OCI-LY1 (cell line): ENCODE data around the gene CPNE5.
A peak's percentile ranks its signal among the peaks of the same experiment; 100 is the strongest.
"Not testable (repeated sequence)": the region's sequence is repeated elsewhere in the genome, so short reads cannot be mapped to it uniquely, and the experiment has no call there.

Experiments
- H2AFZ ChIP-seq: fragments of 200-600 bp; sonication (generic), shearing (Covaris generic); 2 replicates; pipeline ENCODE4 v1.6.0; 2014; ENCODE audit warnings: antibody characterized with exemption, mild to moderate bottlenecking, low read length
- H3F3A ChIP-seq: fragments of 200-600 bp; sonication (generic), shearing (Covaris generic); 2 replicates; pipeline ENCODE4 v1.6.0; 2014; ENCODE audit warnings: mild to moderate bottlenecking, antibody characterized with exemption, low read length, moderate library complexity; ENCODE audit not compliant: insufficient read depth
- H3K27ac ChIP-seq: fragments of 200-600 bp; sonication (generic); 2 replicates; pipeline ENCODE4 v1.5.1; 2014; ENCODE audit warnings: low read length, mixed run types, mild to moderate bottlenecking, low read depth; ENCODE audit not compliant: poor library complexity, severe bottlenecking
- H3K27me3 ChIP-seq: fragments of 200-600 bp; sonication (generic); 2 replicates; pipeline ENCODE4 v1.6.0; 2014; ENCODE audit warnings: antibody characterized with exemption, mild to moderate bottlenecking, low read length, moderate library complexity; ENCODE audit not compliant: insufficient read depth
- H3K36me3 ChIP-seq: fragments of 200-600 bp; sonication (generic); 2 replicates; pipeline ENCODE4 v1.6.1; 2014; ENCODE audit warnings: mild to moderate bottlenecking, antibody characterized with exemption, low read length, moderate library complexity, mixed read lengths; ENCODE audit not compliant: insufficient read depth
- H3K4me1 ChIP-seq: fragments of 200-600 bp; sonication (generic); 2 replicates; pipeline ENCODE4 v1.5.1; 2014; ENCODE audit warnings: mild to moderate bottlenecking, low read length, moderate library complexity; ENCODE audit not compliant: insufficient read depth, severe bottlenecking
- H3K4me2 ChIP-seq: fragments of 200-600 bp; sonication (generic), shearing (Covaris generic); 2 replicates; pipeline ENCODE4 v1.6.1; 2014; ENCODE audit warnings: low read length
- H3K4me3 ChIP-seq: fragments of 200-600 bp; sonication (generic); 2 replicates; pipeline ENCODE4 v1.5.1; 2014; ENCODE audit warnings: low read length, low read depth, mild to moderate bottlenecking, mixed read lengths; ENCODE audit not compliant: poor library complexity, severe bottlenecking
- H3K79me2 ChIP-seq: fragments of 200-600 bp; shearing (Covaris generic); 2 replicates; pipeline ENCODE4 v1.6.1; 2016; ENCODE audit warnings: mixed run types, low read length, mixed read lengths; ENCODE audit not compliant: insufficient read depth
- H3K9ac ChIP-seq: fragments of 200-600 bp; sonication (generic), shearing (Covaris generic); 2 replicates; pipeline ENCODE4 v1.6.1; 2014; ENCODE audit warnings: mild to moderate bottlenecking, low read length, mixed read lengths
- H3K9me2 ChIP-seq: fragments of 200-600 bp; sonication (generic), shearing (Covaris generic); 2 replicates; pipeline ENCODE4 v1.6.1; 2014; ENCODE audit warnings: low read depth, mild to moderate bottlenecking, low read length, mixed read lengths
- H3K9me3 ChIP-seq: fragments of 200-600 bp; shearing (Covaris generic); 2 replicates; pipeline ENCODE4 v1.6.1; 2014; ENCODE audit warnings: low read length, mixed read lengths
- H4K20me1 ChIP-seq: fragments of 200-600 bp; sonication (generic), shearing (Covaris generic); 2 replicates; pipeline ENCODE4 v1.6.0; 2016; ENCODE audit warnings: mild to moderate bottlenecking, low read length; ENCODE audit not compliant: insufficient read depth
- EZH2 ChIP-seq: fragments of 200-600 bp; sonication (generic), shearing (Covaris generic); IDR thresholded peaks from 2 replicates; pipeline ENCODE4 v1.8.0; 2017; ENCODE audit warnings: borderline replicate concordance, mixed run types, mild to moderate bottlenecking, antibody characterized with exemption, low read length, moderate library complexity, mixed read lengths
- TF ChIP-seq, protein P1 (sequence below): fragments of 200-600 bp; sonication (generic), shearing (Covaris generic); IDR thresholded peaks from 2 replicates; pipeline ENCODE4 v1.5.1; 2017; ENCODE audit warnings: mild to moderate bottlenecking, antibody characterized with exemption, low read length, moderate library complexity, mixed read lengths

The CPNE5 gene

DNA sequence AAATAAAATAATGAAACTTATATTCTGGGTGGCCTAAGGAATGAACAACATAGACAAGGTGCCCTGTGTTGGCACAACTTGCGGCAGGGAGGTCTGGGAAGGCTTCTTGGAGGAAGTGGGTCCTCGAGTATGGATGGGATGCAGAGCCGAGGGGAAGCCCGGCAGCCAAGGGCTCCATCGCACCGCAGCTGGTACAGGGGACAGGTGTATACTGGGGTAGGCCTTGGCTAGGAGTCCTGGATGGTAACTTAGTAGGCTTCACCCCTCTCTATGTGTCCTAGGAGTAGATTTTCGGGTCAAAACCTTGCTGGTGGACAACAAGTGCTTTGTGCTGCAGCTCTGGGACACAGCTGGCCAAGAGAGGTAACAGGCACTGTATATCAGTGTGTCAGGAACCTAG is 113.7 kb downstream of the CPNE5 start:
- H3K9me2 ChIP-seq: no peaks in the 10 kb centered on the region
- H3K9me3 ChIP-seq: no peaks in the 10 kb centered on the region
- H3K79me2 ChIP-seq: no peaks in the 10 kb centered on the region
- H4K20me1 ChIP-seq: no peaks in the 10 kb centered on the region
- no peak overlapping the region for H3K4me2 ChIP-seq
- no peak overlapping the region for H2AFZ ChIP-seq
- no peak overlapping the region for H3K4me3 ChIP-seq
- peaks cover 9% of the 10 kb centered on the region for H3K4me1 ChIP-seq
- no peak overlapping the region for H3K9ac ChIP-seq
- H3K27ac ChIP-seq: no peak overlapping the region
- H3K27me3 ChIP-seq: no peaks in the 10 kb centered on the region
- H3K36me3 ChIP-seq: no peaks in the 10 kb centered on the region
- TF ChIP-seq, protein P1, sequence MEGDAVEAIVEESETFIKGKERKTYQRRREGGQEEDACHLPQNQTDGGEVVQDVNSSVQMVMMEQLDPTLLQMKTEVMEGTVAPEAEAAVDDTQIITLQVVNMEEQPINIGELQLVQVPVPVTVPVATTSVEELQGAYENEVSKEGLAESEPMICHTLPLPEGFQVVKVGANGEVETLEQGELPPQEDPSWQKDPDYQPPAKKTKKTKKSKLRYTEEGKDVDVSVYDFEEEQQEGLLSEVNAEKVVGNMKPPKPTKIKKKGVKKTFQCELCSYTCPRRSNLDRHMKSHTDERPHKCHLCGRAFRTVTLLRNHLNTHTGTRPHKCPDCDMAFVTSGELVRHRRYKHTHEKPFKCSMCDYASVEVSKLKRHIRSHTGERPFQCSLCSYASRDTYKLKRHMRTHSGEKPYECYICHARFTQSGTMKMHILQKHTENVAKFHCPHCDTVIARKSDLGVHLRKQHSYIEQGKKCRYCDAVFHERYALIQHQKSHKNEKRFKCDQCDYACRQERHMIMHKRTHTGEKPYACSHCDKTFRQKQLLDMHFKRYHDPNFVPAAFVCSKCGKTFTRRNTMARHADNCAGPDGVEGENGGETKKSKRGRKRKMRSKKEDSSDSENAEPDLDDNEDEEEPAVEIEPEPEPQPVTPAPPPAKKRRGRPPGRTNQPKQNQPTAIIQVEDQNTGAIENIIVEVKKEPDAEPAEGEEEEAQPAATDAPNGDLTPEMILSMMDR: no peak
- TF ChIP-seq EZH2: no peak
- H3F3A ChIP-seq: no peaks in the 10 kb centered on the region

DNA sequence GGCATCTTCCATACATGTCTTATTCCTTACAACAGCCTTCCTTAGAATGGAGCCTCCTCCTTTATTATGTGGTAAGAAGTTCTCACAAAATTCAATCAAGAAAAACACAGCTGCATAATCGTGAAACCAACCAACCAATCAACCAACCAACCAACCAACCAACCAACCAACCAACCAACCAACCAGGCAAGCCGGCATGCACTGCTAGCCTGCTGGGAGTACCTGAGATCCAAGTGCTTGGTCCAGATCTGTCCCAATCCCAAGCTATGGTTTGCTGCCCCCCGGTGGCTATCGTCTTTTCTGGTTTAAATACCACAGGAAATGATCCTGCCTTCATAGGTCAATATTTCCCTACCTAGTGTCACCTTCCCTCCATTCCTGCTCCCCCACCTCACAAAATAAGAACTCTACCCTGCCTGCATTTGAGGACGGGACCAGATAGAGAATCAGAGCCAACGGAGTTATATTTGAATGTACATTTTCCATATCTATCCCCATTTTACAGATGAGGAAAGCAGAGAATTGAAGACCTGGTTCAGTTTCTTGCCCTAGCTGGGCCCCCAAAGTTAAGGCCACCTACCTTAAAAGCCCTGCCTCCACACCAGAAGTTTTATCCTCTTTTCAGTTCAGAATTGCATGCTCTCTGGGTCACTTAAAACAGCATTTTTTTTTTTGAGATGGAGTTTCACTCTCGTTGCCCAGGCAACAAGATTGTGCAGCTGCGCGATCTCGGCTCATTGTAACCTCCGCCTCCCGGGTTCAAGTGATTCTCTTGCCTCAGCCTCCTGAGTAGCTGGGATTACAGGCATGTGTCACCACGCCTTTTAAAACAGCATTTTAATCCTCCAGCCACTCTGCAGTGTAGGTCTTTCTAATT is 114.5 kb downstream of the CPNE5 start:
- no peaks in the 10 kb centered on the region for H3K9me2 ChIP-seq
- H4K20me1 ChIP-seq: no peaks in the 10 kb centered on the region
- no peaks in the 10 kb centered on the region for H3K36me3 ChIP-seq
- no peak overlapping the region for H3K27ac ChIP-seq
- H3K4me2 ChIP-seq: no peak overlapping the region
- no peak overlapping the region for H3K9ac ChIP-seq
- no peaks in the 10 kb centered on the region for H3F3A ChIP-seq
- H3K79me2 ChIP-seq: no peaks in the 10 kb centered on the region
- no peak overlapping the region for H2AFZ ChIP-seq
- no peaks in the 10 kb centered on the region for H3K9me3 ChIP-seq
- no peak overlapping the region for H3K4me3 ChIP-seq
- TF ChIP-seq EZH2: no peak
- TF ChIP-seq, protein P1: peak; percentile 43; the same call in 1 of the 2 replicates
- H3K27me3 ChIP-seq: no peaks in the 10 kb centered on the region
- peaks cover 17% of the 10 kb centered on the region for H3K4me1 ChIP-seq

DNA sequence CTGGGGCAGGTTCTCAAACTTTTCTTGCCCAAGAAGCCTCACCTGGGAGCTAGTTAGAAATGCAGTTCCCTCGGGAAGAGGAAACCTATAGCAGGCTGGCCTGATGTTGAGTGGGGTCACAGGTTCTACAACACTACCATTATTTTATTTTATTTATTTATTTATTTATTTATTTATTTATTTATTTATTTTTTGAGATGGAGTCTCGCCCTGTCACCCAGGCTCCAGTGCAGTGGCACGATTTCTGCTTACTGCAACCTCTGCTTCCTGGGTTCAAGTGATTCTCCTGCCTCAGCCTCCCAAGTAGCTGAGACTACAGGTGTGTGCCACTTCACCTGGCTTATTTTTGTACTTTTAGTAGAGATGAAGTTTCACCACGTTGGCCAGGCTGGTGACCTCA is 115.3 kb downstream of the CPNE5 start:
- H3K9me3 ChIP-seq, H4K20me1 ChIP-seq, H3K4me2 ChIP-seq, H3K27me3 ChIP-seq, H2AFZ ChIP-seq, H3K9ac ChIP-seq, H3K27ac ChIP-seq, H3K4me3 ChIP-seq, H3K36me3 ChIP-seq, H3K9me2 ChIP-seq, H3K79me2 ChIP-seq, H3F3A ChIP-seq: not testable (repeated sequence)
- peaks cover 18% of the 10 kb centered on the region for H3K4me1 ChIP-seq

DNA sequence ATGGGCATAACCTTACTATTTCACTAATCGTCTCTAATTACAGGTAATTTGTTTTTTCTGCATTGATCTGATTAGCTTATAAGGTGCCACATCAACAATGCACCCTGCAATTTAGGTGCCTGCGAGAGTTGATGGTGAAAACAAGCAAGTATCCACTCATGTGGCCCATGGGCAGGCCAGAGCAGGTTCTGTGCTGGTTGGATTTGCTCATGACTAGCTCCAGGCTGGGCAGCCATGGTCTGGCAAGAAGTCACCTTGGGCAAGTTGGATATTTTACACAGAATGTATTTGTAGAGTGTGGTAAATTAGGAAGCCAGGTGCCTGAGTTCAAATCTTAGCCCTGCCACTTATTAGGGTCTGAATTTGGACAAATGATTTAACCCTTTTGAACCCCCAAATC is 116.4 kb downstream of the CPNE5 start:
- Histone ChIP-seq H3K4me3 (no peak overlapping the region), H3K4me2 (no peak overlapping the region)

More for the DNA sequence above, 116.4 kb downstream of the CPNE5 start:
- Histone ChIP-seq H3K9ac (no peak overlapping the region), H3K4me1 (peaks cover 18% of the 10 kb centered on the region), H4K20me1 (no peaks in the 10 kb centered on the region), H3K9me3 (no peaks in the 10 kb centered on the region), H3K27ac (no peak overlapping the region), H3K9me2 (no peaks in the 10 kb centered on the region), H3K36me3 (no peaks in the 10 kb centered on the region), H3F3A (no peaks in the 10 kb centered on the region), H3K79me2 (no peaks in the 10 kb centered on the region), H3K27me3 (no peaks in the 10 kb centered on the region), H2AFZ (no peak overlapping the region)
- TF ChIP-seq EZH2: no peak
- TF ChIP-seq, protein P1: no peak
